HG03457 (cell line): ENCODE measurements around the gene ADAMTS12.

Experiments
- ATAC-seq: cut with Tn5 transposase; IDR thresholded peaks from one replicate; pipeline ENCODE4 v1.9.1; 2021; ENCODE audit warnings: moderate number of reproducible peaks; ENCODE audit not compliant: unreplicated experiment

The ADAMTS12 gene

GRCh38 chr5:33719769-33720168, 172.0 kb downstream of the ADAMTS12 start:
- ATAC-seq, result no peak

GRCh38 chr5:33715661-33716060, 176.1 kb downstream of the ADAMTS12 start:
- ATAC-seq, result no peak

DNA sequence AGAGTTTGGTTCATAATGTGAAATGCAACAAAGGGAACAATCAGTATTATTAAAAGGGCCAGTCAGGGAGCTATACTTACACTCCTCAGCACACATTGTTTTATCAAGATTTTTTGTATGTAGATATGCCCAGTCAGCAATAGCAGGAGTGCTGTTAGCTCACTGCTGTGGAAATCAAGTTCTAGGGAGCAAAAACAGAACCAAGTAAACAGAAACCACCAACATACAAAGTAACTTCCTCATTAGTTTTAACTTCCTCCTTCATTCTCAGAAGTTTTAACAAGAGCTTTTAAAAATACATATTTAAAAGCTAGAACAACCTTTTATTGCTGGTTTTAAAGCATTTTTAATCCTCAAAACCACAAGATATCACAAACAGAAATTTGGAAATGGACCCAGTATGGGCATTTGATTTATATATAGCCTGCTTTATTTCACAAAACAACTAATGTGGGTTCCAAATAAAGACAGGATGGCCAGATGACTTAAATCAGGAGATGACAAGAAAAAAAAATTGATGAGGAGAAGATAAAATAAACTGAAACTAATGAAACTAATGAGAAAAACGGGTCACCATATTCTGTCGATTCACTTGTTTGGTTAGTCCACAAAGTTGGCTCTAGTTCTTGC, 178.5 kb downstream of the ADAMTS12 start:
- ATAC-seq, result no peak

DNA sequence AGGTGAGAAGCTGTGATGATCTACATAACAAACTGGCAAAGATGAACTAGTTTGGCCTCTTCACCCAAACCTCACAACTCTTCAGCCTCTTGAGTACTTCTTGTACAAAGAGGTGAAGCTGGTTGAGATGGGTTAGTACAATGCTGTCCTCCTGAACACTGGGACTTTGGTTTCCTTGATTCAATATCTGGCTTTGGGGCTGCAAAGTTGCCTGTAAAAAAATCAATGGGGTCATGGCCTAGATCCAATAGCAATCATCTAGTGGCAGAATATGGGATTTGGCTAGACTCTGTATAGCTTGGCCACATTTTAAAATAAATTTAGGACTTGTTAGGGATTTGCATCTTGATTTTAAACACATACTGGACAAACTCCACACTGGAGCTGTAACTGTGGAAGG, 179.1 kb downstream of the ADAMTS12 start:
- no peak for ATAC-seq

DNA sequence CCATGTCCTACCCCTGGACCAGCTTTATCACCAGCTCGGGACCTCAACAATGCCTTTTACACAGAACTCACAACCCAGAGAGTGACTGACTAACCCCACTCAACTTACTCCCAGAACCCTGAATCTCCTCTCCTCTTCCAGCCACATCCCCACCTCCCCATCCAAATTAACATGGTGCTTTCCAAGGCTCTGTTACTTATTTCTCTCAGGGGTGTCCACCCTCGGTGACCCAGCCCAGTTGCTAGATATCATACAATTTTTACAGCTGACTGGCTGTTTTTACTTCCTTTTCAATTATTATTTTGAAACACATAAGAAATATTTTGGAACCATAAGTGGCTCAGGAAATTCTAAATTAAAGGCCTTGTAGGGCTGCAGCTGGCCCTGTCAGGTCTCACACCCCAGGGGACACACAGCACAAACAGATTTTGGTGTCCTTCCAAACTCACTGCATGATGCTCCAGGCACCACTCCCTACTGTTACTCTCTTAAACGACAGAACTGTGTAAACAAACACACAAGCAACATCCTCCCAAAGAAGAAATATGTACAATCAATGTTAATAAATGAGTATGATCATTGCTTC, 180.6 kb downstream of the ADAMTS12 start:
- ATAC-seq, result no peak

DNA sequence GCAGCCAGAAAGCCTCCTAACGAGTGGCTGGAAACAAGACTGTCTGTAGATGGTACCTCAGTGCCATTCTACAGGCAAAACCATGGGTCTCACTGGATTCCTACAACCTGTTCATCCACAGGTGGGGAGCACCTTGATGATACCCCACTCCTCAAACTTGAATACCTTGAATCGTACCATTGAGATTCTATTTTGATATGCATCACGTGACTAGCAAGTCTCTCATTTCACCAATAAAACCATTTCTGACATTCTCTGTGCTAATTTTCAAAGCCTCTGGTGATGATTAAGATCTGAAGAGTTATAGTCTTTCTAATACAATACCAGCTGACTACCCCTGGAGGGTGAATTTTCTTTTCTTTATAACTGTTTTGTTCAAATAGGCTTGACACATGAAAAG, 188.9 kb downstream of the ADAMTS12 start:
- no peak for ATAC-seq

DNA sequence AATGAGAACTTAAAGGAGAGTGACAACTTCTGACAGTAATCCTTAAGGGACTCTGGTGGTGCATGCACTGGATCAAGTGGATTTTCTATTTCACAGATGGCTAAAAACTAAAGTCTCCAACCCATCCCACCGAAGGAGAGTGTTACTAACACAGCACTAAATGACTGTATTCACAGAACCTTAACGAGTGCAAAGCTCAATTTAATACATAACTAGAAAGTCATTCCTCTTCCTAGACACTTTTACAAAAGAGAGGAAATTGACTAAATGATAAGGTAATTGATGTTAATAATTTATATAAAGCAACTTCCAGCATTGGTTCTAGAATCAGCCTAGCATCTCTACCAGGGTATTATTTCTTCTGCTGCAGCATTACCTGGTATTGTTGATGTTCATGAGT, 189.8 kb downstream of the ADAMTS12 start:
- no peak for ATAC-seq

DNA sequence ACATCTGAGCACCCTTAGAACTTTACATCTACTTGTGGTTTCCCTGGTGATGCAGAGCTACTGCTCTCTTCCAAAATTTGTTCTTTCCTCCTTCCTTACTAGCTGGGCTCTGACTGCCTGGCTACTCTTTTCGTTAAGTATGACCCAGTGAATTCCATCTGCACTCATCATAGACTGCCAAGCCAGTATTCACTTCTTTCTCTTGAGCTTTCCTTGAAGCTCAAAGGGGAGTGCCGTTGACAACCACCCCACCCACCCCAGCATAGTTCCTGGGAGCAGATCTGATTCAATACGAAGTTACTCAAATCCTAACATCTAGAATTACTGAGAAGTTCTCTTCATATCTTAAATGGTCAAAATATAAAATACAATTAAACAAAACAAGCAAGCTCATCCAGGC, 190.5 kb downstream of the ADAMTS12 start:
- no peak for ATAC-seq

DNA sequence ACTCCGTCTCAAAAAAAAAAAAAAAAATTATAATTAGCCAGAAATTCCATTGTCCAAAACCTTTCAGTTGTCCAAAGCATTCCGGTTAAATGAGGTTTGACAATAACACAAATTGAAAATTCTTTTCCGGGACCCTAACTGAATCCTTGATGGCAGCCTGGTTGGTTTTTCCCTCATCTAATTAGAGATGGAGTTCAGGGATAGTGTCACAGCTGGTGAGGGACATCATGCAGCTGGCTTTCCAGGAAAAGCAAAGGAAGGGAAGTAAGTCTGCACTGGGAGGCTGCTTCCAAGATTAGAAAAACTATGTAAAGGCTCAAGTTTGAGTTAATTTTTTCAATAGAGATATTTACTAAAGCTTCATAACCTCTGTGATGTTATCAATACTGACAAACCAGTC, 195.4 kb downstream of the ADAMTS12 start:
- no peak for ATAC-seq

DNA sequence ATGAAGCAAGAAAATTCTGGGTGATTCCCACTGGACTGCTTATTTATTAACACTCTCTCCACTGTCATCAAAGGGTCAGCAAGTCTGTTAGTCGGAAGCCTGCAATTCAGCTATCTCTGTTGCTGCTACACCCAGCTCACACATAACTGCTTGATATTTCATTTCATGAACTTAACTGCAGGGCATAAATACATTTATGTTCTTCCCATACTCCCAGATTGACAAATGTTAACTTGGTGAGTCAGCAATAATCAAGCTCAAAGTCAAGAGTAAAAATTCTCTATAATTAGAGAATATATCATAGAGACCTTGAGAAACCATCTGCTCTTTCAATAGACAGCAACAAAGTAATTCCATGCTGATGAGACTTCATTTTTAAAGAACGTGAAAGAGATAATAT, 198.8 kb downstream of the ADAMTS12 start:
- no peak for ATAC-seq

GRCh38 chr5:33691856-33692255, 199.9 kb downstream of the ADAMTS12 start:
- no peak for ATAC-seq

GRCh38 chr5:33690374-33691135, 201.2 kb downstream of the ADAMTS12 start:
- ATAC-seq, result no peak

DNA sequence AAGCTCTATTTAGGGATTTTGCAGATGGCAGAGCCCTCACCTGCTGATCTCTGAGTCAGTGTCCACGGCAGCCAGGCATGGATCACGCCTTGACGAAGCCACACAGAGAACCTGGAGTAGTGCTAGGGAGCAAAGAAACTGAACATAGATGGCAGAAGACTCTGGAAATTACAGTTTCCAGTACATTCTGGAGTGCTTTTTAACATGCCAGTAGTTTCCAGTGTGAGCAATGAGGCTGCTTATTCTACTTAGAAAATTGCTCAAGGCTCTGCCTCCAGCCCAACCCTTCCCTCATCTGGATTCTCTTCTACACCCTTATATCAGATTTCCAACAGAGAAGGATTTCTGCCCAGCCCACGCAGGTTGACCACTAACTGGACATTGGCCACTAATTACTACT, 203.3 kb downstream of the ADAMTS12 start:
- ATAC-seq, result no peak

- no peak for ATAC-seq
Observed at GRCh38 chr5:33688066-33688465, 203.7 kb downstream of the ADAMTS12 start.

GRCh38 chr5:33685873-33686755, 205.7 kb downstream of the ADAMTS12 start:
- no peak for ATAC-seq

- ATAC-seq, result no peak
Observed at GRCh38 chr5:33684496-33685159, 207.2 kb downstream of the ADAMTS12 start.

DNA sequence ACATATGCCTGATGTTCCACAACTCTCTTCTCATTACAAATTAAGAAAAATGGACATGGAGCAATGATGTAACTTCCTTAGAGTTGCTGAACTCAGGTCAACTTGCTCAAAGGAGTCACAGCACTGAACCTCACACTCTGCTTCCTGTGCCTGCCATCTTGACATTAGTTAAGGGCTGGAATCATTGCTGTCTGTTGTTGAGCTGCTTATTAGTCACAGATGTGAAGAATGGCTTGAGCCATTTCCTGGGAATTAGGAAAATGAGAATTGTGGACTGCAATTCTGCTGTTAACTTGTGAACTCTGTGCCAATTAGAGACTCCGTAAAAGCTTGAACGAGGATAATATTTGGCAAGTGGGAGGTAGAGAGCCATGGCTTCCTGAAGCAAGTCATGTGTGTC, 212.0 kb downstream of the ADAMTS12 start:
- ATAC-seq, result no peak

DNA sequence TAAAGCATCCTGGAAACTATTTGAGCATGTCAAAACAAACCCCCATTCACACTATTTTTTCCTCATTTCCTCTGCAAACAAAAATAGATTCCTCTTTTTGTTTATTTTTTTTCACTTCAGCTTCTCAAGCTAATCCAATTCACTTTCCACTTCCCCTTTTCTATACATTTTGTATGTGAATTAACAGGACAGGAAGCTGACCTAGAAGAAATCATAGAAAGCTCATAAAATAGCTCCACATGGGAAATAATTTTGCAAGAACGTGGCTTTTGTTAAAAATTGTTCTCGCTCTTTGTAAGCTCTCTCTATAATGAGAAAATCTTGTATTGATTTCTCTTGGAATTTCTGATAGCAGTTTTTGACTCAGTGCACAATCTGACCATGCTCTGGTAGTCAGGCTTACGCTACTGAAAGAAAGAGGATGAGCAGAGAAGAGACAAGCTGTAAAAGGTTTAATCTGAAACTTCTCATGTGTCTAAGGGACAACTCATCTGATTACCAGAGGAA, 215.8 kb downstream of the ADAMTS12 start:
- ATAC-seq, result peak; percentile 55

DNA sequence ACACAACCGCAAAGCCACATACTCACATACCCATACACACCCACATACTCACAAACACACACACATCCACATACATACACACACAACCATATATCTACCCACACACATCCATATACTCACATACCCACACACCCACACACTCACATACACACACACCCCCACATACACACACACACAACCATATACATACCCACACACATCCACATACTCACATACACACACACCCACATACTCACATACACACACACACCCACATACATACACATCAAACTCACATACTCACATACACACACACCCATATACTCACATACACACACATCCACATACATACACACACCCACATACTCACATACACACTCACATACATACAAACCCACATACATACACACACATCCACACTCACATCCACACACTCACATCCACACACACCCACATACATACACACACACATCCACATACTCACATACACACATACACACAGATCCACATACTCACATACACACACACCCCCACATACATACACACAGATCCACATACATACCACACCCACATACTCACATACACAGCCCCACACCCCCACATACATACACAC, 220.0 kb downstream of the ADAMTS12 start:
- no peak for ATAC-seq

GRCh38 chr5:33662722-33663427, 228.9 kb downstream of the ADAMTS12 start:
- no peak for ATAC-seq
